RWPE2 (cell line): ENCODE measurements around the gene PNPLA2.
A peak's percentile ranks its signal among the peaks of the same experiment; 100 is the strongest.

ENCODE experiments used
- ATAC-seq: fragments of 200-7000 bp; cut with Tn5 transposase; 3 replicates; pipeline ENCODE4 v1.9.1; 2021; ENCODE audit warnings: low read depth
- DNase-seq: peaks from one replicate; pipeline ENCODE4 v3.0.0-alpha.2; 2020; ENCODE audit warnings: low spot score
- H3K27ac ChIP-seq: fragments of 450-650 bp; 2 replicates; pipeline ENCODE4 v1.5.1; 2017; ENCODE audit warnings: mild to moderate bottlenecking; ENCODE audit not compliant: poor library complexity, severe bottlenecking
- H3K27me3 ChIP-seq: fragments of 250-450 bp; sonication (Bioruptor Pico); 2 replicates; pipeline ENCODE4 v1.5.1; 2021; ENCODE audit warnings: mild to moderate bottlenecking, moderate library complexity; ENCODE audit not compliant: insufficient read depth, poor library complexity, severe bottlenecking
- H3K36me3 ChIP-seq: fragments of 250-450 bp; sonication (Bioruptor Pico); 2 replicates; pipeline ENCODE4 v1.5.1; 2020; ENCODE audit warnings: low read depth, mild to moderate bottlenecking, moderate library complexity
- H3K4me1 ChIP-seq: fragments of 250-450 bp; sonication (Bioruptor Pico); 2 replicates; pipeline ENCODE4 v1.5.1; 2021; ENCODE audit warnings: mild to moderate bottlenecking, moderate library complexity; ENCODE audit not compliant: insufficient read depth, poor library complexity, severe bottlenecking
- H3K4me3 ChIP-seq: fragments of 250-450 bp; sonication (Bioruptor Pico); 2 replicates; pipeline ENCODE4 v1.5.1; 2021; ENCODE audit warnings: mild to moderate bottlenecking, moderate library complexity; ENCODE audit not compliant: severe bottlenecking
- H3K9me3 ChIP-seq: fragments of 250-450 bp; sonication (Bioruptor Pico); 2 replicates; pipeline ENCODE4 v1.5.1; 2021; ENCODE audit warnings: mild to moderate bottlenecking, moderate library complexity; ENCODE audit not compliant: severe bottlenecking
- CTCF ChIP-seq: fragments of 450-650 bp; IDR thresholded peaks from one replicate; pipeline ENCODE4 v1.5.1; 2017; ENCODE audit warnings: mild to moderate bottlenecking, moderate library complexity; ENCODE audit not compliant: poor library complexity, severe bottlenecking

Gene PNPLA2

GRCh38 chr11:803467-803742 lies 15.3 kb upstream of the PNPLA2 start:
- no peak for TF ChIP-seq CTCF
- no peak for ATAC-seq
- Histone ChIP-seq H3K36me3 (peaks cover 20% of the 10 kb centered on the region), H3K4me3 (no peak overlapping the region), H3K27ac (no peak overlapping the region), H3K27me3 (no peaks in the 10 kb centered on the region), H3K9me3 (no peaks in the 10 kb centered on the region), H3K4me1 (peaks cover 3% of the 10 kb centered on the region)
- no peak for DNase-seq

GRCh38 chr11:803770-804598 lies 14.7 kb upstream of the PNPLA2 start:
- TF ChIP-seq CTCF, result no peak

GRCh38 chr11:804599-804964 lies 14.1 kb upstream of the PNPLA2 start:
- no peak for DNase-seq
- no peak for ATAC-seq
- H3K4me3 ChIP-seq, result peak overlapping the region; percentile 43
- no peak for TF ChIP-seq CTCF
- H3K4me1 ChIP-seq, result peaks cover 3% of the 10 kb centered on the region
- H3K27ac ChIP-seq, result peak overlapping the region; percentile 71
- H3K27me3 ChIP-seq, result no peaks in the 10 kb centered on the region
- H3K9me3 ChIP-seq, result no peaks in the 10 kb centered on the region
- H3K36me3 ChIP-seq, result peaks cover 20% of the 10 kb centered on the region

More at GRCh38 chr11:803770-804598, 14.7 kb upstream of the PNPLA2 start:
- ATAC-seq (peak; percentile 36), DNase-seq (no peak)
- Histone ChIP-seq H3K4me1 (peaks cover 3% of the 10 kb centered on the region), H3K27me3 (no peaks in the 10 kb centered on the region), H3K36me3 (peaks cover 20% of the 10 kb centered on the region), H3K4me3 (peak overlapping the region; percentile 43), H3K9me3 (no peaks in the 10 kb centered on the region), H3K27ac (peak overlapping the region; percentile 71)

- peaks cover 3% of the 10 kb centered on the region for H3K4me1 ChIP-seq
- no peak for DNase-seq
Measured at GRCh38 chr11:808427-809286, 10.1 kb upstream of the PNPLA2 start.

More at GRCh38 chr11:808427-809286, 10.1 kb upstream of the PNPLA2 start:
- Histone ChIP-seq H3K36me3 (peaks cover 34% of the 10 kb centered on the region), H3K9me3 (no peaks in the 10 kb centered on the region), H3K27ac (peak overlapping the region; percentile 73), H3K4me3 (peak overlapping the region; percentile 69), H3K27me3 (no peaks in the 10 kb centered on the region)
- TF ChIP-seq CTCF, result no peak
- peak; percentile 0; the same call in 2 of the 3 replicates for ATAC-seq
